ENCODE measurements around the gene FLYWCH1. TPM values are rescaled to one million over a fixed set of nuclear protein-coding genes. Genes with fewer than 3 reads are reported as not detected.

Gene FLYWCH1
- total and polyA plus RNA-seq, 2 of the 8 experiments (the other 6 are each of a cell fraction or from before 2014, with no cell fraction given), result 12.4 to 23.5 TPM

DNA sequence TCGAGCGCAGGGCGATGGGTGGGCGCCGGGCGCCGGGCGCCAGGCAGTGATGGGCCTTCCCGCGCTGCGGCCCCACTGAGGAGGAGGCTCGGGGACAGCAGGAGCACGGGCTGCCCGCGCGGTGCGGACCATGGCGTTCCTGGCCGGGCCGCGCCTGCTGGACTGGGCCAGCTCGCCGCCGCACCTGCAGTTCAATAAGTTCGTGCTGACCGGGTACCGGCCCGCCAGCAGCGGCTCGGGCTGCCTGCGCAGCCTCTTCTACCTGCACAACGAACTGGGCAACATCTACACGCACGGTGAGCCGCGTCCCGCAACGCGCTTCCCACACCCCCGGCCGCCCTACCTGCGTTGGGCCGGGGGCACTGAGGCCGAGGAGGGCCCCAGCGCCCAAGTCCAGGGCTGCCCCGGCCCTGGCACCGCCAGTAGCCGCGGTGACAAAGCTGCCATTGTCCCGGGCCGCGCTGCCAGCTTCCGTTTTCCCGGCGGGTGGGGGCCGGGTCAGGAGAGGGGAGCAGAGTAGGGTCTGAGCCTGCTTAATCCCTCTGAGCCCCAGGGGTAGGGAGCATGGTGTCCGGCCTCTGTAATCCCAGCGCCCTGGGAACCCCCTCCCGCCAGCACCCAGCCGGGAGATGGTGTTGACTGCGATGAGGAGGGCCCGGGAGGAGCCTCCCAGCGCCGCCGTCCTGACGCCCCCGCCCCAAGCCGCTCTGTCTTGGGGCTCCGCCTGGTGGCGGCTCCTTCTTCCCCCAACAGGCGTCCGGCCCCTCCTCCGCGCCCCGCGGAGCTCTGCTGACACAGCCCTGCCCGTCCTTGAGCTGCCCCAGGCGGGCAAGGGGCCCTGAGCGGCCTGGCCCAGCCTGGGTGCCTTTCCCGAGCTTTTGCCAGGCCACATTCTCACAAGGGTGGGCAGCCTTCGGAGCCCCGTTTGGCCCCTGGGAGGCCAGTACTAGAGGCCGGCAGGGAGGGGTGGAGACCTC lies 58.1 kb downstream of the FLYWCH1 start:
- POLR2A ChIA-PET (ENCODE audit: partially characterized antibody), result interaction anchor here (0.6 to 25.4 kb wide), 22 partner anchors 10 to 1220 kb away, joined by 3 to 455 read pairs (median 4); partner anchors contain the start of genes CLDN6, CLDN9, FLYWCH1 and HCFC1R1
- Histone ChIP-seq H3K9ac (replicated peaks in 1 of 4; ENCODE audit: extremely low read depth in 1 of 4, low read depth in 3 of 4, low read length in 3 of 4) (peak overlapping the region; percentile 61 to 94 (median 78)), H4K91ac (replicated peaks; ENCODE audit: insufficient read length, low read length) (peak overlapping the region; percentile 62), H3K9me3 (ENCODE audit: insufficient read depth in 2 of 2, low read depth in 1 of 2, low read length in 1 of 2) (no peaks in the 10 kb centered on the region), H2BK120ac (replicated peaks; ENCODE audit: low read depth, low read length) (no peak overlapping the region), H2BK5ac (ENCODE audit: low read depth, low read length) (0 out of 2 replicates have a peak overlapping the region, but pooled peaks have one; percentile 52), H3K4me1 (replicated peaks in 1 of 4; ENCODE audit: control insufficient read depth in 3 of 4, insufficient read depth in 4 of 4, low read length in 3 of 4) (peaks cover 0 to 27% (median 13%) of the 10 kb centered on the region in 4 experiments; a peak in 6 of 7 replicates), H3K27ac (ENCODE audit: low read depth, low read length) (peak overlapping the region; percentile 48; the same call in 1 of the 2 replicates), H3K79me2 (ENCODE audit: control insufficient read depth in 1 of 2, insufficient read depth in 2 of 2, low read length in 2 of 2) (peaks cover 0 to 2% of the 10 kb centered on the region in 2 experiments; a peak in 1 of 4 replicates), H3K27me3 (replicated peaks in 1 of 4; ENCODE audit: control insufficient read depth in 3 of 4, extremely low read depth in 1 of 4, insufficient read depth in 3 of 4, low read length in 3 of 4) (peaks cover 15 to 32% (median 23%) of the 10 kb centered on the region in 4 experiments; a peak in 6 of 7 replicates), H4K8ac (ENCODE audit: extremely low read depth, insufficient read depth, low read length) (peak overlapping the region; percentile 87), H3K23me2 (ENCODE audit: low read depth, low read length) (peaks cover 9% of the 10 kb centered on the region), H3K4me2 (ENCODE audit: insufficient read depth in 1 of 2, low read depth in 2 of 2, low read length in 2 of 2) (peak overlapping the region; percentile 81 to 100), H3K4me3 (ENCODE audit: extremely low read depth in 1 of 4, insufficient read depth in 2 of 4, low read depth in 3 of 4, low read length in 4 of 4) (peak overlapping the region; percentile 74 to 94 (median 80)), H3K23ac (ENCODE audit: insufficient read length) (no peak overlapping the region), H4K5ac (ENCODE audit: insufficient read length, low read depth, low read length) (peak overlapping the region; percentile 22), H3K56ac (replicated peaks; ENCODE audit: insufficient read length, low read depth, low read length) (peak overlapping the region; percentile 80), H3K18ac (ENCODE audit: extremely low read depth, low read length) (peak overlapping the region; percentile 38), H2AK5ac (ENCODE audit: low read depth, low read length) (no peak overlapping the region), H2AFZ (ENCODE audit: low read length) (no peak overlapping the region), H4K20me1 (replicated peaks in 1 of 2; ENCODE audit: control insufficient read depth in 1 of 2, insufficient read depth in 2 of 2, low read length in 2 of 2) (peaks cover 24 to 26% of the 10 kb centered on the region in 2 experiments), H3K14ac (ENCODE audit: insufficient read length) (no peak overlapping the region), H2BK20ac (ENCODE audit: low read length) (no peak overlapping the region), H2BK15ac (ENCODE audit: low read length) (no peak overlapping the region), H2BK12ac (ENCODE audit: low read depth, low read length) (peak overlapping the region; percentile 50; the same call in 1 of the 2 replicates), H3K79me1 (ENCODE audit: low read depth, low read length) (peaks cover 12% of the 10 kb centered on the region), H3K4ac (replicated peaks; ENCODE audit: insufficient read length, low read depth, low read length) (peak overlapping the region; percentile 74), H3K36me3 (ENCODE audit: control insufficient read depth in 2 of 4, insufficient read depth in 4 of 4, low read length in 3 of 4) (peaks cover 13 to 26% (median 17%) of the 10 kb centered on the region in 4 experiments)
- DNase-seq (ENCODE audit: low read depth in 1 of 2, low spot score in 2 of 2) (peak in 1 of 2 experiments; percentile 90), FAIRE-seq (no peak)
- WGBS, 2 experiments (ENCODE audit: extremely low coverage in 1 of 2, insufficient coverage in 1 of 2, insufficient read length in 1 of 2, insufficient replicate concordance in 2 of 2, low coverage in 1 of 2, low lambda C conversion rate in 2 of 2, missing lambda C conversion rate in 1 of 2), result 4% methylated on average over 58 of the region's 83 CpGs; no CpG with 5 or more reads in 1 of the 2 experiments
- CTCF ChIA-PET (ENCODE audit: partially characterized antibody), result interaction anchor here (0.6 to 2.6 kb wide), 16 partner anchors 8 to 127 kb away, joined by 3 to 9 read pairs (median 4); partner anchors contain the start of gene TNFRSF12A
- TF ChIP-seq EGR1 (IDR thresholded peaks at IDR 0.05; ENCODE audit: borderline replicate concordance, low read depth, low read length) (peak; percentile 96), SIX5 (IDR thresholded peaks at IDR 0.05; ENCODE audit: low read depth, low read length) (no peak), FOSL1 (IDR thresholded peaks at IDR 0.05; ENCODE audit: insufficient read depth, low read depth, low read length) (0 out of 2 replicates have a peak, but pooled peaks have one; percentile 19), SP4 (IDR thresholded peaks at IDR 0.05; ENCODE audit: low read length) (no peak), BACH1 (IDR thresholded peaks at IDR 0.05; ENCODE audit: low read length) (no peak), RFX5 (IDR thresholded peaks at IDR 0.05; ENCODE audit: borderline replicate concordance, low read depth, low read length) (no peak), HDAC2 (IDR thresholded peaks at IDR 0.05; ENCODE audit: borderline replicate concordance in 1 of 2, low read depth in 2 of 2, low read length in 2 of 2) (no peak; a peak in 1 of 4 replicates), NANOG (IDR thresholded peaks at IDR 0.05; ENCODE audit: insufficient read depth, low read depth, low read length, poor library complexity, severe bottlenecking) (peak; percentile 33)
- TF ChIP-seq, protein P1, sequence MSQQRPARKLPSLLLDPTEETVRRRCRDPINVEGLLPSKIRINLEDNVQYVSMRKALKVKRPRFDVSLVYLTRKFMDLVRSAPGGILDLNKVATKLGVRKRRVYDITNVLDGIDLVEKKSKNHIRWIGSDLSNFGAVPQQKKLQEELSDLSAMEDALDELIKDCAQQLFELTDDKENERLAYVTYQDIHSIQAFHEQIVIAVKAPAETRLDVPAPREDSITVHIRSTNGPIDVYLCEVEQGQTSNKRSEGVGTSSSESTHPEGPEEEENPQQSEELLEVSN (IDR thresholded peaks at IDR 0.05), result no peak

Data from H1 (cell line).